ENCODE data around the gene PARM1.

The PARM1 gene

GRCh38 chr4:74930162-74930561, 2.8 kb upstream of the PARM1 start:
- H3K27ac Mint-ChIP-seq, result no peak overlapping the region
- no peaks in the 10 kb centered on the region for H3K27me3 Mint-ChIP-seq
- peaks cover 26% of the 10 kb centered on the region for H3K4me1 Mint-ChIP-seq
- H3K36me3 Mint-ChIP-seq, result no peaks in the 10 kb centered on the region
- H3K4me3 Mint-ChIP-seq, result no peak overlapping the region
- ATAC-seq (ENCODE audit: low read depth) (peak; percentile 51), DNase-seq (ENCODE audit: low spot score in 2 of 2) (peak in 1 of 2 donors; percentile 29)
- no peaks in the 10 kb centered on the region for H3K9me3 Mint-ChIP-seq

- Mint-ChIP-seq H3K27ac (no peak overlapping the region), H3K4me1 (peaks cover 26% of the 10 kb centered on the region), H3K9me3 (no peaks in the 10 kb centered on the region), H3K4me3 (peak overlapping the region; percentile 9), H3K36me3 (no peaks in the 10 kb centered on the region), H3K27me3 (no peaks in the 10 kb centered on the region)
- DNase-seq (ENCODE audit: low spot score in 2 of 2) (no peak), ATAC-seq (ENCODE audit: low read depth) (no peak)
Measured at GRCh38 chr4:74931376-74931775, 1.5 kb upstream of the PARM1 start.

GRCh38 chr4:74932010-74932409, 906 bp upstream of the PARM1 start:
- peaks cover 26% of the 10 kb centered on the region for H3K4me1 Mint-ChIP-seq
- DNase-seq (ENCODE audit: low spot score in 2 of 2), result no peak
- H3K4me3 Mint-ChIP-seq, result no peak overlapping the region
- no peak overlapping the region for H3K27ac Mint-ChIP-seq
- no peak for ATAC-seq (ENCODE audit: low read depth)
- H3K27me3 Mint-ChIP-seq, result no peaks in the 10 kb centered on the region
- no peaks in the 10 kb centered on the region for H3K9me3 Mint-ChIP-seq
- H3K36me3 Mint-ChIP-seq, result no peaks in the 10 kb centered on the region

- H3K36me3 Mint-ChIP-seq, result no peaks in the 10 kb centered on the region
- ATAC-seq (ENCODE audit: low read depth), result no peak
- H3K9me3 Mint-ChIP-seq, result no peaks in the 10 kb centered on the region
- peak in 1 of 2 donors; percentile 11 for DNase-seq (ENCODE audit: low spot score in 2 of 2)
- H3K4me1 Mint-ChIP-seq, result peaks cover 26% of the 10 kb centered on the region
- no peaks in the 10 kb centered on the region for H3K27me3 Mint-ChIP-seq
- H3K27ac Mint-ChIP-seq, result peak overlapping the region; percentile 96
- H3K4me3 Mint-ChIP-seq, result peak overlapping the region; percentile 98
Measured at GRCh38 chr4:74933562-74934015, 673 bp downstream of the PARM1 start.

- Mint-ChIP-seq H3K9me3 (no peaks in the 10 kb centered on the region), H3K36me3 (no peaks in the 10 kb centered on the region), H3K4me1 (peaks cover 26% of the 10 kb centered on the region), H3K27ac (peak overlapping the region; percentile 96), H3K27me3 (no peaks in the 10 kb centered on the region), H3K4me3 (peak overlapping the region; percentile 98)
- peak in 1 of 2 donors; percentile 19 for DNase-seq (ENCODE audit: low spot score in 2 of 2)
- ATAC-seq (ENCODE audit: low read depth), result no peak
Measured at GRCh38 chr4:74934016-74934831, 1.3 kb downstream of the PARM1 start.

GRCh38 chr4:74934888-74935287, 2.0 kb downstream of the PARM1 start:
- Mint-ChIP-seq H3K9me3 (no peaks in the 10 kb centered on the region), H3K4me3 (peak overlapping the region; percentile 98), H3K36me3 (peaks cover under 1% of the 10 kb centered on the region), H3K27ac (no peak overlapping the region), H3K4me1 (peaks cover 26% of the 10 kb centered on the region), H3K27me3 (no peaks in the 10 kb centered on the region)
- DNase-seq (ENCODE audit: low spot score in 2 of 2) (no peak), ATAC-seq (ENCODE audit: low read depth) (no peak)

- Mint-ChIP-seq H3K27ac (no peak overlapping the region), H3K9me3 (no peaks in the 10 kb centered on the region), H3K4me3 (no peak overlapping the region), H3K4me1 (peaks cover 9% of the 10 kb centered on the region), H3K27me3 (no peaks in the 10 kb centered on the region), H3K36me3 (peaks cover 3% of the 10 kb centered on the region)
- no peak for ATAC-seq (ENCODE audit: low read depth)
- DNase-seq (ENCODE audit: low spot score in 2 of 2), result no peak
Measured at GRCh38 chr4:74941123-74941522, 8.2 kb downstream of the PARM1 start.

- ATAC-seq (ENCODE audit: low read depth), result no peak
- no peaks in the 10 kb centered on the region for H3K9me3 Mint-ChIP-seq
- peaks cover 9% of the 10 kb centered on the region for H3K4me1 Mint-ChIP-seq
- H3K27ac Mint-ChIP-seq, result no peak overlapping the region
- no peak for DNase-seq (ENCODE audit: low spot score in 2 of 2)
- peaks cover 3% of the 10 kb centered on the region for H3K36me3 Mint-ChIP-seq
- no peak overlapping the region for H3K4me3 Mint-ChIP-seq
- H3K27me3 Mint-ChIP-seq, result no peaks in the 10 kb centered on the region
Measured at GRCh38 chr4:74942251-74942917, 9.5 kb downstream of the PARM1 start.

GRCh38 chr4:74942918-74943253, 10.0 kb downstream of the PARM1 start:
- H3K4me3 Mint-ChIP-seq, result no peak overlapping the region
- H3K4me1 Mint-ChIP-seq, result peaks cover 9% of the 10 kb centered on the region
- H3K9me3 Mint-ChIP-seq, result no peaks in the 10 kb centered on the region
- ATAC-seq (ENCODE audit: low read depth), result no peak
- no peaks in the 10 kb centered on the region for H3K27me3 Mint-ChIP-seq
- H3K36me3 Mint-ChIP-seq, result peaks cover 3% of the 10 kb centered on the region
- DNase-seq (ENCODE audit: low spot score in 2 of 2), result no peak
- no peak overlapping the region for H3K27ac Mint-ChIP-seq

GRCh38 chr4:74944354-74944793, 11.5 kb downstream of the PARM1 start:
- Mint-ChIP-seq H3K4me3 (no peak overlapping the region), H3K27me3 (no peaks in the 10 kb centered on the region), H3K9me3 (no peaks in the 10 kb centered on the region), H3K36me3 (peaks cover 6% of the 10 kb centered on the region), H3K4me1 (peaks cover 12% of the 10 kb centered on the region), H3K27ac (no peak overlapping the region)
- no peak for DNase-seq (ENCODE audit: low spot score in 2 of 2)
- ATAC-seq (ENCODE audit: low read depth), result no peak

GRCh38 chr4:74946196-74946595, 13.3 kb downstream of the PARM1 start:
- Mint-ChIP-seq H3K27ac (peak overlapping the region; percentile 43), H3K4me3 (no peak overlapping the region), H3K27me3 (no peaks in the 10 kb centered on the region), H3K36me3 (peaks cover 6% of the 10 kb centered on the region), H3K9me3 (no peaks in the 10 kb centered on the region), H3K4me1 (peaks cover 10% of the 10 kb centered on the region)
- no peak for DNase-seq (ENCODE audit: low spot score in 2 of 2)
- no peak for ATAC-seq (ENCODE audit: low read depth)

GRCh38 chr4:74947798-74948197, 14.9 kb downstream of the PARM1 start:
- Mint-ChIP-seq H3K27ac (no peak overlapping the region), H3K9me3 (no peaks in the 10 kb centered on the region), H3K36me3 (peaks cover 8% of the 10 kb centered on the region), H3K4me1 (peaks cover 6% of the 10 kb centered on the region), H3K27me3 (no peaks in the 10 kb centered on the region), H3K4me3 (no peak overlapping the region)
- DNase-seq (ENCODE audit: low spot score in 2 of 2) (no peak), ATAC-seq (ENCODE audit: low read depth) (no peak)

GRCh38 chr4:74948236-74948635, 15.3 kb downstream of the PARM1 start:
- Mint-ChIP-seq H3K4me3 (no peak overlapping the region), H3K9me3 (no peaks in the 10 kb centered on the region), H3K4me1 (peaks cover 3% of the 10 kb centered on the region), H3K27ac (no peak overlapping the region), H3K36me3 (peaks cover 8% of the 10 kb centered on the region), H3K27me3 (no peaks in the 10 kb centered on the region)
- ATAC-seq (ENCODE audit: low read depth) (no peak), DNase-seq (ENCODE audit: low spot score in 2 of 2) (no peak)

- H3K9me3 Mint-ChIP-seq, result no peaks in the 10 kb centered on the region
- H3K27ac Mint-ChIP-seq, result no peak overlapping the region
- no peaks in the 10 kb centered on the region for H3K27me3 Mint-ChIP-seq
- H3K4me1 Mint-ChIP-seq, result peaks cover 7% of the 10 kb centered on the region
- ATAC-seq (ENCODE audit: low read depth) (no peak), DNase-seq (ENCODE audit: low spot score in 2 of 2) (no peak)
- no peak overlapping the region for H3K4me3 Mint-ChIP-seq
- peaks cover 8% of the 10 kb centered on the region for H3K36me3 Mint-ChIP-seq
Measured at GRCh38 chr4:74950200-74950599, 17.3 kb downstream of the PARM1 start.
